Endothelial cell of umbilical vein (primary cell): ENCODE data around the gene CENPP.

Experiments used
- CTCF ChIP-seq, 2 donors: IDR thresholded peaks; 1 replicate in 1 of 2; 2 replicates in 1 of 2; pipeline ENCODE4 v1.5.1; 2011; ENCODE audit warnings: low read length in 2 of 2, mild to moderate bottlenecking in 2 of 2, moderate library complexity in 2 of 2, control low read depth in 1 of 2, inconsistent platforms in 1 of 2, low read depth in 1 of 2; ENCODE audit not compliant: insufficient read depth in 1 of 2; ENCODE audit errors: extremely low read depth in 1 of 2
- EZH2 ChIP-seq: IDR thresholded peaks from 2 replicates; pipeline ENCODE4 v1.6.1; 2012; ENCODE audit warnings: borderline replicate concordance, low read depth, mild to moderate bottlenecking, moderate library complexity, low read length, inconsistent platforms; ENCODE audit not compliant: severe bottlenecking
- GATA2 ChIP-seq: IDR thresholded peaks from 2 replicates; pipeline ENCODE4 v1.7.0; 2011; ENCODE audit warnings: low read depth, mild to moderate bottlenecking, moderate library complexity, mixed read lengths, low read length; ENCODE audit not compliant: insufficient read length, insufficient read depth
- MYC ChIP-seq: IDR thresholded peaks from one replicate; pipeline ENCODE4 v1.6.1; 2011; ENCODE audit warnings: mild to moderate bottlenecking, low read depth, low read length
- POLR2A ChIP-seq: IDR thresholded peaks from 2 replicates; pipeline ENCODE4 v1.6.1; 2012; ENCODE audit warnings: low read depth, mild to moderate bottlenecking, control low read depth, low read length

- TF ChIP-seq CTCF (IDR thresholded peaks at IDR 0.05; ENCODE audit: extremely low read depth in 1 of 2, insufficient read depth in 1 of 2, low read depth in 1 of 2, low read length in 2 of 2) (no peak), POLR2A (no peak), MYC (no peak), EZH2 (no peak), GATA2 (no peak)
These were observed 341.3 kb downstream of the CENPP start for GRCh38 chr9:92666912-92667532.
